Upper lobe of right lung (tissue), 1 donor: ENCODE measurements around the gene TBX1. TPM values are rescaled to one million over a fixed set of nuclear protein-coding genes. Genes with fewer than 3 reads are reported as not detected.

Experiments
- ATAC-seq: fragments of 200-7000 bp; cut with Tn5 transposase; one replicate; pipeline ENCODE4 v1.9.1; 2020; ENCODE audit warnings: mild to moderate bottlenecking, moderate library complexity
- DNase-seq: peaks from one replicate; pipeline ENCODE4 v3.0.0-alpha.2; 2020
- H3K27ac ChIP-seq: fragments of 200-600 bp; one replicate; pipeline ENCODE4 v1.8.0; 2022
- H3K27me3 ChIP-seq: fragments of 200-600 bp; one replicate; pipeline ENCODE4 v1.8.0; 2022; ENCODE audit warnings: mild to moderate bottlenecking
- H3K36me3 ChIP-seq: fragments of 200-600 bp; one replicate; pipeline ENCODE4 v1.8.0; 2022
- H3K4me1 ChIP-seq: fragments of 200-600 bp; one replicate; pipeline ENCODE4 v1.8.0; 2022
- H3K4me3 ChIP-seq: fragments of 200-600 bp; one replicate; pipeline ENCODE4 v1.8.0; 2022; ENCODE audit warnings: mild to moderate bottlenecking
- H3K9me3 ChIP-seq: fragments of 200-600 bp; one replicate; pipeline ENCODE4 v1.8.0; 2022
- CTCF ChIP-seq: fragments of 200-600 bp; IDR thresholded peaks from one replicate; pipeline ENCODE4 v1.8.0; 2022; ENCODE audit warnings: antibody characterized with exemption
- intact Hi-C: fragments of 100-400 bp; cut with DNase I; formaldehyde crosslinking; loops from one replicate; pipeline ENCODE4 v1.11.0; 2022
- total RNA-seq: library from RNA; stranded (reverse); fragmentation: NEBNext Ultra II Directional; extraction: Animal tissue kit (Norgen Biotek cat#: 25700); gene quantifications from one replicate; pipeline ENCODE4 v1.2.1, GENCODE V29; 2021
- donor health status: DM: no; HTN: yes; CAD: no; lungs with severe emphysema.

Gene TBX1
- total RNA-seq, 1 donor from 2014 or later: 15.4 TPM

- no peaks in the 10 kb centered on the region for H3K4me1 ChIP-seq
- ATAC-seq: no peak
- no peak overlapping the region for H3K27ac ChIP-seq
- no peaks in the 10 kb centered on the region for H3K36me3 ChIP-seq
- H3K9me3 ChIP-seq: no peaks in the 10 kb centered on the region
- no peak for DNase-seq
- no peaks in the 10 kb centered on the region for H3K27me3 ChIP-seq
- no peak for TF ChIP-seq CTCF
- intact Hi-C loops: no loop called here
- no peak overlapping the region for H3K4me3 ChIP-seq
Measured at GRCh38 chr22:19801340-19802000, 40.9 kb downstream of the TBX1 start.

GRCh38 chr22:19802001-19802893, 41.7 kb downstream of the TBX1 start:
- ATAC-seq (no peak), DNase-seq (peak; percentile 59)
- Histone ChIP-seq H3K27me3 (no peaks in the 10 kb centered on the region), H3K4me3 (no peak overlapping the region), H3K9me3 (no peaks in the 10 kb centered on the region), H3K27ac (no peak overlapping the region), H3K36me3 (no peaks in the 10 kb centered on the region), H3K4me1 (no peaks in the 10 kb centered on the region)
- intact Hi-C loops: no loop called here
- TF ChIP-seq CTCF: no peak

GRCh38 chr22:19802894-19803735, 42.5 kb downstream of the TBX1 start:
- Histone ChIP-seq H3K4me3 (no peak overlapping the region), H3K9me3 (no peaks in the 10 kb centered on the region), H3K36me3 (no peaks in the 10 kb centered on the region), H3K27ac (no peak overlapping the region), H3K4me1 (no peaks in the 10 kb centered on the region), H3K27me3 (no peaks in the 10 kb centered on the region)
- TF ChIP-seq CTCF: no peak
- intact Hi-C loops: no loop called here
- DNase-seq (peak; percentile 60), ATAC-seq (no peak)

GRCh38 chr22:19803736-19804267, 43.2 kb downstream of the TBX1 start:
- no peaks in the 10 kb centered on the region for H3K4me1 ChIP-seq
- DNase-seq (peak; percentile 46), ATAC-seq (no peak)
- intact Hi-C loops: no loop called here
- no peak overlapping the region for H3K27ac ChIP-seq
- no peaks in the 10 kb centered on the region for H3K9me3 ChIP-seq
- no peak overlapping the region for H3K4me3 ChIP-seq
- no peaks in the 10 kb centered on the region for H3K27me3 ChIP-seq
- TF ChIP-seq CTCF: no peak
- no peaks in the 10 kb centered on the region for H3K36me3 ChIP-seq

GRCh38 chr22:19805821-19806212, 45.2 kb downstream of the TBX1 start:
- Histone ChIP-seq H3K4me1 (no peaks in the 10 kb centered on the region), H3K27me3 (no peaks in the 10 kb centered on the region), H3K27ac (no peak overlapping the region), H3K9me3 (no peaks in the 10 kb centered on the region), H3K36me3 (no peaks in the 10 kb centered on the region), H3K4me3 (no peak overlapping the region)
- ATAC-seq (no peak), DNase-seq (peak; percentile 26)
- intact Hi-C loops: no loop called here
- no peak for TF ChIP-seq CTCF
